Measurements from ENCODE around the gene CA10. TPM values are rescaled to one million over a fixed set of nuclear protein-coding genes. Genes with fewer than 3 reads are reported as not detected.
A peak's percentile ranks its signal among the peaks of the same experiment; 100 is the strongest.

Gene CA10
- total RNA-seq, 1 donor from 2014 or later: not detected

GRCh38 chr17:51850201-51850600, 308.3 kb downstream of the CA10 start:
- no peak overlapping the region for H3K27ac Mint-ChIP-seq (ENCODE audit: unreplicated experiment)
- peaks cover 2% of the 10 kb centered on the region for H3K27me3 Mint-ChIP-seq (ENCODE audit: low read depth)
- H3K9me3 Mint-ChIP-seq (ENCODE audit: low read depth): no peaks in the 10 kb centered on the region
- TF ChIP-seq CTCF (IDR thresholded peaks at IDR 0.05): peak; percentile 21
- H3K4me3 Mint-ChIP-seq (ENCODE audit: unreplicated experiment): no peak overlapping the region
- DNase-seq (ENCODE audit: low spot score): no peak
- H3K36me3 Mint-ChIP-seq (ENCODE audit: low read depth): no peaks in the 10 kb centered on the region
- H3K4me1 Mint-ChIP-seq (ENCODE audit: low read depth): peaks cover 10% of the 10 kb centered on the region

- H3K27ac Mint-ChIP-seq (ENCODE audit: unreplicated experiment): peak overlapping the region; percentile 81
- H3K4me1 Mint-ChIP-seq (ENCODE audit: low read depth): peaks cover 10% of the 10 kb centered on the region
- DNase-seq (ENCODE audit: low spot score): no peak
- TF ChIP-seq CTCF (IDR thresholded peaks at IDR 0.05): no peak
- H3K36me3 Mint-ChIP-seq (ENCODE audit: low read depth): no peaks in the 10 kb centered on the region
- peaks cover under 1% of the 10 kb centered on the region for H3K27me3 Mint-ChIP-seq (ENCODE audit: low read depth)
- H3K4me3 Mint-ChIP-seq (ENCODE audit: unreplicated experiment): peak overlapping the region; percentile 16
- no peaks in the 10 kb centered on the region for H3K9me3 Mint-ChIP-seq (ENCODE audit: low read depth)
Observed at GRCh38 chr17:51848451-51848850, 310.1 kb downstream of the CA10 start.

- Mint-ChIP-seq H3K27me3 (ENCODE audit: low read depth) (no peaks in the 10 kb centered on the region), H3K4me1 (ENCODE audit: low read depth) (peaks cover 10% of the 10 kb centered on the region), H3K36me3 (ENCODE audit: low read depth) (no peaks in the 10 kb centered on the region), H3K27ac (ENCODE audit: unreplicated experiment) (no peak overlapping the region), H3K4me3 (ENCODE audit: unreplicated experiment) (no peak overlapping the region), H3K9me3 (ENCODE audit: low read depth) (no peaks in the 10 kb centered on the region)
- TF ChIP-seq CTCF (IDR thresholded peaks at IDR 0.05): no peak
- DNase-seq (ENCODE audit: low spot score): no peak
Observed at GRCh38 chr17:51846566-51846965, 311.9 kb downstream of the CA10 start.

- no peaks in the 10 kb centered on the region for H3K27me3 Mint-ChIP-seq (ENCODE audit: low read depth)
- H3K4me1 Mint-ChIP-seq (ENCODE audit: low read depth): peaks cover 10% of the 10 kb centered on the region
- no peaks in the 10 kb centered on the region for H3K9me3 Mint-ChIP-seq (ENCODE audit: low read depth)
- H3K4me3 Mint-ChIP-seq (ENCODE audit: unreplicated experiment): no peak overlapping the region
- H3K36me3 Mint-ChIP-seq (ENCODE audit: low read depth): no peaks in the 10 kb centered on the region
- no peak overlapping the region for H3K27ac Mint-ChIP-seq (ENCODE audit: unreplicated experiment)
- no peak for DNase-seq (ENCODE audit: low spot score)
- TF ChIP-seq CTCF (IDR thresholded peaks at IDR 0.05): no peak
Observed at GRCh38 chr17:51845776-51846175, 312.7 kb downstream of the CA10 start.

GRCh38 chr17:51842763-51843162, 315.8 kb downstream of the CA10 start:
- no peak for DNase-seq (ENCODE audit: low spot score)
- Mint-ChIP-seq H3K4me1 (ENCODE audit: low read depth) (peaks cover 3% of the 10 kb centered on the region), H3K36me3 (ENCODE audit: low read depth) (no peaks in the 10 kb centered on the region), H3K4me3 (ENCODE audit: unreplicated experiment) (no peak overlapping the region), H3K27ac (ENCODE audit: unreplicated experiment) (no peak overlapping the region), H3K9me3 (ENCODE audit: low read depth) (no peaks in the 10 kb centered on the region), H3K27me3 (ENCODE audit: low read depth) (no peaks in the 10 kb centered on the region)
- no peak for TF ChIP-seq CTCF (IDR thresholded peaks at IDR 0.05)

Data from chondrocyte (in vitro differentiated cells).